ENCODE measurements around the gene CASKIN1.

CASKIN1 gene

DNA sequence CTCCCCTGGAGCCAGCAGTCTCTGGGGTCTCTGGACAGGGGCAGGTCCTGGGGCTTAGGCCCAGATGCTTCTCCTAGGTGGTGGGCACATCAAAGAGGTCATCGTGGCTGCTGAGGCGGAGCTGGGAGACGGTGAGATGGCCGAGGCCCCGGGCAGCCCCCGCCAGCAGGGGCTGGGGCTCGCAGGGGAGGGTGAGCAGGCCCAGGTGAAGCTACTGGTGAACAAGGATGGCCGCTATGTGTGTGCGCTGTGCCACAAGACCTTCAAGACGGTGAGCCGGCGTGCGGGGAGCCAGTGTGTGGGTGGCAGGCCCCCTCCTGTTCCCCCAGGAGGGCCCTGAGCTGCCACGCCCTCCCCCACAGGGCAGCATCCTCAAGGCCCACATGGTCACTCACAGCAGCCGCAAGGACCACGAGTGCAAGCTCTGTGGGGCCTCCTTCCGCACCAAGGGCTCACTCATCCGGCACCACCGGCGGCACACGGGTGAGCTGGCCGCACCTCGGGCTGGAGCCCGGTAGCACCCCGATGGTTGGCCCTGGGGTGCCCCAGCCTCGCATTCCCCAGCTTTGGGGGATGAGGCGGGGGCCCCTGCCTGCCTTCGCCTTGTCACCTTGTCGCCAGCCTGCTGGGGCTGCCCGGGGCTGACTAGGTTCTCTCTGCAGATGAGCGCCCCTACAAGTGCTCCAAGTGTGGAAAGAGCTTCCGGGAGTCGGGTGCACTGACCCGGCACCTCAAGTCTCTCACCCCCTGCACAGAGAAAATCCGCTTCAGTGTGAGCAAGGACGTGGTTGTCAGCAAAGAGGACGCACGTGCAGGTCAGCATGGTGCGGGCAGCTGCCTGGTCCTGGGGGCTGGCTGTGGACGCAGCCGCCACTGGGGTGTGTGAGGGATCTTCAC is 35.9 kb upstream of the CASKIN1 start:
- DNase-seq = no peak

GRCh38 chr16:2231016-2231931 is 34.9 kb upstream of the CASKIN1 start:
- DNase-seq = no peak

- DNase-seq = no peak
These were observed 34.0 kb upstream of the CASKIN1 start for GRCh38 chr16:2230376-2230775.

DNA sequence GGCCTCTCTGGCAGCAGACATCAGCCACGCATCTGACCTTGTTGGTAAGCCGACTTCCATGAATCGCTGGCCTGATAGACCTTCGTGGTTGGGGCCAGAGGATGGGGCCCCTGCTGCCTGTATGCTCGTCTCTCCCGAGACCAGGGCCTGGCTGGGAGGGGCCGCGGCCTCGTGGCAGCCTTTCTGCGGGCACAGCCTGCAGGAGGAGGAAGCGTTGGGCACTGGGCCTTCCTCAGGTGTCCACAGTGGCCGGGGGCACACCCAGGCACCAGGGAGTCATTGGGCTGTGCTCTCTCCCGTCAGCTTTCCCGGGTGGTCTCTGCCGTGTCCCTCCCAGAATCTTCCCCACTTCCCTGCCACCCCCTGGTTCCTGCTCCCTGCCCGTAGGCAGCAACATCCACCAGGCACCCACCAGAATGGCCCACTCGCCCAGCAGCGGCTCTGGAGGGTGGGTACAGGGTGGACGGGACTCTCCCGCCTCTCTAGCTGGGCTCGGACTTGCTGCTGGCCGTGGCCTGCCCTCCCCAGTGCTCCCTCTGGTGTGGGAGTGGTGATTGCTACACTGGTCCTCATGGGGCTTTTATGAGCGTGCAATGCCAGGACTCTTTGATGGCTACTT is 33.3 kb upstream of the CASKIN1 start:
- DNase-seq = no peak

DNA sequence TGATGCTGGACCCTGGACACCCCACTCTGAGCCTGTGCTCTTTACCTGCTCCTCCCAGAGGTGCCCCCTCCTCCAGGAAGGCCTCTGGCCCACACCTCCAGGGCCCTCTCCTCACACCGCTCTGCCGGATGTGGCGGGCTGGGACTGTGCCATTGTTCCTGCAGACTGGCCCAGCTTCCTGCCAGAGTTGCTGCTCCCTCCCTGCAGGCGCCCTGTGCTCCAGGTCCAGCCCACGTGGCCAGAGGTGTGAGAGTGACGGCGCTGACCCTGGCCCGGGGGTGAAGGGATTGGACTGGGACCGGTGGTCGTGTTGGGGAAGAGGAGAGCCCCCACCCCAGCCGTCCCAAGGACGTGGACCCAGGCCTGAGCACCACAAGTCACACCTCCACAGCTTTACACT is 32.7 kb upstream of the CASKIN1 start:
- DNase-seq = no peak

DNA sequence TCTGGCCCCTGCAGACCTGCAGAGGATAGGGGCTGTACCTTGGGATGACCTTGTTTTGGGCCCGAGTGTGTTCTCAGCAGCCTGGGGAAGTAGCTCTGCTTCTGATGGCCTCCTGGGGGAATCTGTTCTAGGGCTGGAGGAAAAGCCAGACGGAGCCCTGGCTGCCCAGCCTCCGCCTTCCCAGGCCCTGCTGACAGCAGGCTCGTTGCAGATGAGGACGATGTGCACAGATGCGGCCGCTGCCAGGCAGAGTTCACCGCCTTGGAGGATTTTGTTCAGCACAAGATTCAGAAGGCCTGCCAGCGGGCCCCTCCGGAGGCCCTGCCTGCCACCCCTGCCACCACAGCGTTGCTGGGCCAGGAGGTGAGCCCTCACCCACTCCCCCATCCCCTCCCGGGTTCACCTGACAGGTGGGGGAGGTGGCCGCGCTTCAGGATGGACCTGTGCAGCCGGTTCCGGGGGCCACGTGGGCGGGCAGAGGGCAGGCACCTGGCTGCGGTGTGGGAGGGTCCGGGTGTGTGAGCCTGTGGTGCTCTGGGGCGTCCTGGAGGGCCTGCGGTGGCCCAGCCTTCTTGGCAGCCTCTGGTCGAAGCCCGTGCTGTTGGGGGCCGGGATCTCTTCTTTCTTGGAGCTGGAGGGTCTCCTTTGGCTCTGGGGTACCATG is 31.9 kb upstream of the CASKIN1 start:
- DNase-seq = no peak

GRCh38 chr16:2226918-2227317 is 30.5 kb upstream of the CASKIN1 start:
- no peak for DNase-seq

GRCh38 chr16:2226245-2226793 is 29.9 kb upstream of the CASKIN1 start:
- no peak for DNase-seq

GRCh38 chr16:2223942-2224486 is 27.6 kb upstream of the CASKIN1 start:
- DNase-seq = no peak

- peak; percentile 96 for DNase-seq
These were observed 27.0 kb upstream of the CASKIN1 start, which contains the start of gene E4F1 for GRCh38 chr16:2223221-2223941. E4F1 (plus strand) TSS chr16:2223591; CDS start chr16:2223614, 23 bp downstream.

DNA sequence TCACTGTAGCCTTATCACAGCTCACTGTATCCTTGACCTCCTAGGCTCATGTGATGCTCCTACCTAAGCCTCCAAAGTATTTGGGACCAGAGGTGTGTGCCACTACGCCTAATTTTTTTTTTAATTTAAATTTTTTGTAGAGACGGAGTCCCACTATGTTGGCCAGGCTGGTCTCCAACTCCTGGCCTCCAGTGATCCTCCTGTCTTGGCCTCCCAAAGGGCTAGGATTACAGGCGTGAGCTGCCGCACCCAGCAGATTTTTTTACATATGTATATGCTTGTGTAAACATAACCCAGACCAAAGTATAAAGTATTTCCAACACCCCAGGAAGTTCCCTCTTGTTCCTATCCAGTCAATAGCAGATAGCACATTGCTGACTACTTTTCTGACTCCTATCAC is 19.9 kb upstream of the CASKIN1 start:
- DNase-seq = no peak

- DNase-seq = peak; percentile 99
These were observed 18.2 kb upstream of the CASKIN1 start, which contains the start of gene PGP for GRCh38 chr16:2214719-2214968. PGP (minus strand) TSS chr16:2214840; CDS start chr16:2214777, 63 bp downstream.

GRCh38 chr16:2213817-2214718 is 17.7 kb upstream of the CASKIN1 start:
- DNase-seq = peak; percentile 49

- DNase-seq = no peak
These were observed 16.2 kb upstream of the CASKIN1 start for GRCh38 chr16:2212362-2213324.

DNA sequence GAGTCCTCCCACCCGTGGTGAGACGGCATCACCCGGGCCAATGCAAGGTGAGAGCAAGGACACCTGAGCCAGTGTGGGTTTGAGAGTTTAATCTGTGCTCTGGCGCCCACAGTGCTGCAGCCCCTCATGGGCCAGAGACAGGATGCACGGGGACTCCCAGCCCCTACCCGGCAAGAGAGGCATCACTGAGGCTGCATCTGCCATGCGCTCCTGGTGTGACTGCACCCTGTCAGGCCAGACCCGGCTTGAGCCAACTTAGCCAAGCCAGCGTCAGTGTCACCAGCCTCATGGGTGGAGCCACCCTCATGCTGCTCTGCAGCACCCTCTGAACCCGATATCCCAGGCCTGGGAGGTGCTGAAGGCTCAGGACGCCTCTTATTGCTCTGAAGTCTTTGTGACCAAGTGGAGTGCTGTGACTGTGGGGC is 15.5 kb upstream of the CASKIN1 start:
- DNase-seq = no peak

DNA sequence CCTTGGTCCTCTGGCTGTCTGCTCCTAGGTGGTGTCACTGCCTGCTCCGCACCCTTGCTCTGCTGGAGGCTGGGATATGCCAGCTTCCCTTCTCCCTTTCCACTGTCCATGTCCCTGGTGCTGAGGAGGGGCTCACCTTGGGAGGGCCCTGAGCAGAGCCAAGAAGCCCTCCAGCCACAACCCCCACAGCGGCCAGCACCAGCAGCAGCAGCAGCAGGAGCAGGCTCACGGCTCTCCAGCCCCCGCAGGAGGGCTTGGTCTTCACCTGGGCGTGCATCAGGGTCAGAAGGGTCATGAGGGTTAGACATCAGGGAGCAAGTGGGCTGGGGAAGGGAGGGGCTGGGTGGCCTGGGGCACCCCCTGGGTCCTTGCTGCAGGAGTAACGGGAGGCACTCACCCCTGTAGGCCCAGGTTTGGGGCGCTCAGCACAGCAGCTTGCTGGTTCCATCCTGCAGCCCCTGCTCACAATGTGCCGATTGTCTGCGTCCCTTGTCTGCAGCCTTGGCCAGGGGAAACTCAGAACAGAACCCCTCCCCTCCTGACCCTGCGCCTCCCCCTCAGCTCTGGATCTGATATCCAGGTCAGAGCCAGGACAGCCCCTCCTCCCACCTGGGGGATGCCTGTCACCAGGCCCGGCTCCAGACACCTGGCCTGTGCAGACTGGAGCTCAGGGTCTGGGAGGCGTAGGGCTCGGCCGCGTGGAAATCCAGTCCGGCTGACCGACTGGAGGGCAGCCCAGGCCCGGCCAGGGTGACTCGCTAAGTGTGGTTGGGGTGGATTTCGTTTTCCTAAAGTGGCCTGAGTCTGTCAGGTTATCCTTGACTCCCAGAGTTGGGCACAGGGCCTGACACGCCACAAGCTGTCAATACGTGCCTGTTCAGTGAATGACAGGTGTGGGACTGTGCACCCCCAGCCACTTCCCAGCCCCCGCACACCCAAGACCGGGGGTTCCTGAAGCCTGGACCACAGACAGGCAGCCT is 14.3 kb upstream of the CASKIN1 start, which contains the start of gene BRICD5:
Gene BRICD5, minus strand, starts transcription at position 478 of the 980 bp plus-strand sequence. Its CDS starts 30 bp downstream, at position 448.
- no peak for DNase-seq

DNA sequence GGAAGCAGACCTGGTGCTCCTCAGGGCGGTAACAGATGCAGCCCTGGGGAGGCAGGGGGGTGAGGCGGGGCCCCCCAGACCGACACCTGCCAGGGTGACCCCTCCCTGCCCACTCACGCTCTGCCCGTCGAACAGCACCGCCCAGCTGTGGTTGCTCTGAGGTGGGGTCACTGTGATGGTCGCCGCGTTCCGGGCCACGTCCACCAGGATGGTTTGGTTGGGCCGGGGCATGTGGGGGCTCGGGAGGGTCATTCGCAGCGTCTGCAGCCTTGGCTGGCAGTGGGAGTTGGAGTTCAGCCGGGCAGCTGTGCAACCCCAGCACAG is 13.6 kb upstream of the CASKIN1 start:
- no peak for DNase-seq

Measured in retina (tissue), 1 donor.